Endothelial cell of umbilical vein (primary cell): Measurements from ENCODE around the gene KIF2C.

ENCODE experiments used
- EZH2 ChIP-seq: IDR thresholded peaks from 2 replicates; pipeline ENCODE4 v1.6.1; 2012; ENCODE audit warnings: borderline replicate concordance, low read depth, mild to moderate bottlenecking, moderate library complexity, low read length, inconsistent platforms; ENCODE audit not compliant: severe bottlenecking
- FOS ChIP-seq: IDR thresholded peaks from 2 replicates; pipeline ENCODE4 v1.6.1; 2011; ENCODE audit warnings: mild to moderate bottlenecking, low read length, moderate library complexity, borderline replicate concordance; ENCODE audit not compliant: insufficient read depth
- GATA2 ChIP-seq: IDR thresholded peaks from 2 replicates; pipeline ENCODE4 v1.7.0; 2011; ENCODE audit warnings: low read depth, mild to moderate bottlenecking, moderate library complexity, mixed read lengths, low read length; ENCODE audit not compliant: insufficient read length, insufficient read depth
- JUN ChIP-seq: IDR thresholded peaks from 2 replicates; pipeline ENCODE4 v1.6.1; 2011; ENCODE audit warnings: borderline replicate concordance, low read depth; ENCODE audit not compliant: insufficient read length, insufficient read depth
- POLR2A ChIP-seq: IDR thresholded peaks from 2 replicates; pipeline ENCODE4 v1.6.1; 2012; ENCODE audit warnings: low read depth, mild to moderate bottlenecking, control low read depth, low read length
- POLR2AphosphoS5 ChIP-seq: IDR thresholded peaks from 2 replicates; pipeline ENCODE4 v1.6.1; 2012; ENCODE audit warnings: low read depth, mild to moderate bottlenecking, control low read depth, low read length, moderate library complexity; ENCODE audit not compliant: insufficient read depth
- TF ChIP-seq, protein P1 (sequence below), 2 donors: IDR thresholded peaks; 1 replicate in 1 of 2; 2 replicates in 1 of 2; pipeline ENCODE4 v1.5.1; 2011; ENCODE audit warnings: low read length in 2 of 2, mild to moderate bottlenecking in 2 of 2, moderate library complexity in 2 of 2, control low read depth in 1 of 2, inconsistent platforms in 1 of 2, low read depth in 1 of 2; ENCODE audit not compliant: insufficient read depth in 1 of 2; ENCODE audit errors: extremely low read depth in 1 of 2
- TF ChIP-seq, protein P2 (sequence below): IDR thresholded peaks from 2 replicates; pipeline ENCODE4 v1.6.1; 2011; ENCODE audit not compliant: insufficient read depth, insufficient read length

DNA sequence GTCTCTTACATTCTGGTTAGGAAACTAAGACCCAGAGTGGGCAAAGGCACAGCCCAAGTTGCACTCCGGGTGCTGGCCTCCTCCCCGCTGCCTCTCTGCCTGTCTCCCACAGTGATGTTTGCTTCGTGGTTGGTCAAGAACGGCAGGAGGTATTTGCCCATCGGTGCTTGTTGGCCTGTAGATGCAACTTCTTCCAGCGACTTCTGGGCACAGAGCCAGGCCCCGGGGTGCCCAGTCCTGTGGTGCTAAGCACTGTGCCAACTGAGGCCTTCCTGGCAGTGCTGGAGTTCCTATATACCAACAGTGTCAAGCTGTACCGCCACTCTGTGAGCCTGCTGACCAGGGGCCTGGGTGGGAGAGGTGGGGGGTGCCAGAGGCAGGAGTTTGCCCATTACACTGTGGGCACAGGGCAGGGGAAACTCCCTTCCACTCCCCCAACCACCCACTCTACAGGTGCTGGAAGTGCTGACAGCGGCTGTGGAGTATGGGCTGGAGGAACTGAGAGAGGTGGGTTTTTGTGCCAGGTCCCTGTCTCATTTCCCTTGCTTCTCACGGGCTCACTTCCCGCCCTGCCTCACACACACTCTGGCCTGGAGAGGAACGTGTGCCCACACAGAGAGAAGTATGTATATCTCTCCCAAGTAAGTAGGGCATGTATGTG, 70.6 kb downstream of the KIF2C start:
- TF ChIP-seq, protein P1, sequence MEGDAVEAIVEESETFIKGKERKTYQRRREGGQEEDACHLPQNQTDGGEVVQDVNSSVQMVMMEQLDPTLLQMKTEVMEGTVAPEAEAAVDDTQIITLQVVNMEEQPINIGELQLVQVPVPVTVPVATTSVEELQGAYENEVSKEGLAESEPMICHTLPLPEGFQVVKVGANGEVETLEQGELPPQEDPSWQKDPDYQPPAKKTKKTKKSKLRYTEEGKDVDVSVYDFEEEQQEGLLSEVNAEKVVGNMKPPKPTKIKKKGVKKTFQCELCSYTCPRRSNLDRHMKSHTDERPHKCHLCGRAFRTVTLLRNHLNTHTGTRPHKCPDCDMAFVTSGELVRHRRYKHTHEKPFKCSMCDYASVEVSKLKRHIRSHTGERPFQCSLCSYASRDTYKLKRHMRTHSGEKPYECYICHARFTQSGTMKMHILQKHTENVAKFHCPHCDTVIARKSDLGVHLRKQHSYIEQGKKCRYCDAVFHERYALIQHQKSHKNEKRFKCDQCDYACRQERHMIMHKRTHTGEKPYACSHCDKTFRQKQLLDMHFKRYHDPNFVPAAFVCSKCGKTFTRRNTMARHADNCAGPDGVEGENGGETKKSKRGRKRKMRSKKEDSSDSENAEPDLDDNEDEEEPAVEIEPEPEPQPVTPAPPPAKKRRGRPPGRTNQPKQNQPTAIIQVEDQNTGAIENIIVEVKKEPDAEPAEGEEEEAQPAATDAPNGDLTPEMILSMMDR (IDR thresholded peaks at IDR 0.05; ENCODE audit: extremely low read depth in 1 of 2, insufficient read depth in 1 of 2, low read depth in 1 of 2, low read length in 2 of 2): no peak
- no peak for TF ChIP-seq JUN
- TF ChIP-seq GATA2: no peak
- TF ChIP-seq POLR2AphosphoS5: no peak
- TF ChIP-seq, protein P2, sequence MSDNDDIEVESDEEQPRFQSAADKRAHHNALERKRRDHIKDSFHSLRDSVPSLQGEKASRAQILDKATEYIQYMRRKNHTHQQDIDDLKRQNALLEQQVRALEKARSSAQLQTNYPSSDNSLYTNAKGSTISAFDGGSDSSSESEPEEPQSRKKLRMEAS: no peak
- no peak for TF ChIP-seq EZH2
- TF ChIP-seq POLR2A: peak; percentile 9
- TF ChIP-seq FOS: no peak
